PC-9 (cell line): Measurements from ENCODE around the gene KIAA1671. TPM values are rescaled to one million over a fixed set of nuclear protein-coding genes. Genes with fewer than 3 reads are reported as not detected.

Source experiments
- BruUV-seq: library from RNA; stranded (reverse); fragments of 400-500 nt; replicated peaks from 2 replicates; lab custom pipeline; 2021; lab: Mats Ljungman, UMichigan
- CTCF ChIA-PET: fragments of 300-600 bp; sonication (Branson Sonifier 250); formaldehyde crosslinking; loops from one replicate; lab custom pipeline; 2022; ENCODE audit warnings: antibody characterized with exemption; lab: Charles Lee
- POLR2A ChIA-PET: fragments of 300-600 bp; sonication (Branson Sonifier 250); formaldehyde crosslinking; loops from one replicate; lab custom pipeline; 2022; ENCODE audit warnings: antibody characterized with exemption; ENCODE audit not compliant: unreplicated experiment; lab: Charles Lee
- DNase-seq, 2 experiments: peaks; one replicate each; pipeline versions ENCODE4 v3.0.0 to v3.0.0-alpha.2; 2015 to 2022; ENCODE audit warnings: mixed read lengths in 1 of 2
- H2AFZ ChIP-seq: fragments of 200-600 bp; sonication (generic); 2 replicates; pipeline ENCODE4 v1.8.1; 2017; ENCODE audit warnings: antibody characterized with exemption
- H3F3A ChIP-seq: fragments of 200-600 bp; sonication (generic); 2 replicates; pipeline ENCODE4 v1.8.1; 2017; ENCODE audit warnings: antibody characterized with exemption, mild to moderate bottlenecking, low read depth; ENCODE audit not compliant: insufficient read depth
- H3K27ac ChIP-seq: fragments of 200-600 bp; sonication (generic); 2 replicates; pipeline ENCODE4 v1.6.1; 2016; ENCODE audit warnings: mixed run types
- H3K27me3 ChIP-seq: fragments of 200-600 bp; sonication (generic); 2 replicates; pipeline ENCODE4 v1.6.1; 2016; ENCODE audit warnings: low read depth, mixed run types; ENCODE audit not compliant: insufficient read depth
- H3K36me3 ChIP-seq: fragments of 200-600 bp; sonication (generic); 2 replicates; pipeline ENCODE4 v1.6.1; 2016; ENCODE audit warnings: low read depth, mixed run types
- H3K4me1 ChIP-seq: fragments of 200-600 bp; sonication (generic); replicated peaks from 2 replicates; pipeline ENCODE4 v1.6.1; 2016; ENCODE audit warnings: mixed run types; ENCODE audit not compliant: insufficient read depth
- H3K4me2 ChIP-seq: fragments of 200-600 bp; sonication (generic); 2 replicates; pipeline ENCODE4 v1.6.1; 2017; ENCODE audit warnings: mixed run types
- H3K4me3 ChIP-seq: fragments of 200-600 bp; sonication (generic); 2 replicates; pipeline ENCODE4 v1.6.1; 2016; ENCODE audit warnings: mixed run types
- H3K79me2 ChIP-seq: fragments of 200-600 bp; sonication (generic); 2 replicates; pipeline ENCODE4 v1.6.1; 2017; ENCODE audit warnings: low read depth, mixed run types
- H3K9me2 ChIP-seq: fragments of 200-600 bp; sonication (generic); 2 replicates; pipeline ENCODE4 v1.8.1; 2017; ENCODE audit warnings: mild to moderate bottlenecking; ENCODE audit not compliant: insufficient read depth
- H3K9me3 ChIP-seq: fragments of 200-600 bp; sonication (generic); 2 replicates; pipeline ENCODE4 v1.8.1; 2016; ENCODE audit warnings: low read depth; ENCODE audit not compliant: insufficient read depth
- H4K20me1 ChIP-seq: fragments of 200-600 bp; sonication (generic); 2 replicates; pipeline ENCODE4 v1.8.1; 2017; ENCODE audit not compliant: insufficient read depth
- EZH2 ChIP-seq: fragments of 200-600 bp; sonication (generic); IDR thresholded peaks from 2 replicates; pipeline ENCODE4 v1.8.0; 2017; ENCODE audit warnings: antibody characterized with exemption, low read depth
- intact Hi-C: fragments of 100-400 bp; cut with micrococcal nuclease; formaldehyde crosslinking; loops from one replicate; pipeline ENCODE4 v1.10.0; 2022; ENCODE audit not compliant: unreplicated experiment
- total RNA-seq: library from RNA; stranded (reverse); gene quantifications from 2 replicates; pipeline ENCODE4 v1.2.3, GENCODE V29; 2021
- TF ChIP-seq, protein P1 (sequence below): fragments of 200-600 bp; sonication (generic); conservative IDR thresholded peaks from 2 replicates; pipeline ENCODE4 v1.6.1; 2017; ENCODE audit warnings: mixed run types, antibody characterized with exemption, mild to moderate bottlenecking, moderate library complexity

KIAA1671 gene
- total RNA-seq, 1 experiment from 2014 or later, result 44.3 TPM

DNA sequence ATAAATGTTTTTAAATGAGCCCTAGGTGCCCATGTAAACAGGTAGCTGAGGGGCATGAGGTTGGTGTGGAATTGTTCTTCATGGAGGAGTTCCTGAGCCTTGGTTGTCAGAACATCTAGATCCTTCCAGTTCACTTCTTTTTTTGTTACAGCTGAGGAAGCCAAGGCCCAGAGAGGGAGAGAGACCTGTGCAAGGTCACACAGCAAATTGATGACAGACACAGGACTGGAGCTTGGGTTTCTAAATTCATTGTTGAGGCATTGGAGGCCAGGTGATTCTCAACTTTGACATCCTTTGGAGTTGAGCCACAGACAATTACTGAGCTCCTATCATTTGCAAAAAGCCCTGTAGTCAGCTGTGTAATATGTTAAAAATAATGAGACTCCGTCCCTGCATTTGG lies 174.0 kb downstream of the KIAA1671 start:
- TF ChIP-seq, protein P1, sequence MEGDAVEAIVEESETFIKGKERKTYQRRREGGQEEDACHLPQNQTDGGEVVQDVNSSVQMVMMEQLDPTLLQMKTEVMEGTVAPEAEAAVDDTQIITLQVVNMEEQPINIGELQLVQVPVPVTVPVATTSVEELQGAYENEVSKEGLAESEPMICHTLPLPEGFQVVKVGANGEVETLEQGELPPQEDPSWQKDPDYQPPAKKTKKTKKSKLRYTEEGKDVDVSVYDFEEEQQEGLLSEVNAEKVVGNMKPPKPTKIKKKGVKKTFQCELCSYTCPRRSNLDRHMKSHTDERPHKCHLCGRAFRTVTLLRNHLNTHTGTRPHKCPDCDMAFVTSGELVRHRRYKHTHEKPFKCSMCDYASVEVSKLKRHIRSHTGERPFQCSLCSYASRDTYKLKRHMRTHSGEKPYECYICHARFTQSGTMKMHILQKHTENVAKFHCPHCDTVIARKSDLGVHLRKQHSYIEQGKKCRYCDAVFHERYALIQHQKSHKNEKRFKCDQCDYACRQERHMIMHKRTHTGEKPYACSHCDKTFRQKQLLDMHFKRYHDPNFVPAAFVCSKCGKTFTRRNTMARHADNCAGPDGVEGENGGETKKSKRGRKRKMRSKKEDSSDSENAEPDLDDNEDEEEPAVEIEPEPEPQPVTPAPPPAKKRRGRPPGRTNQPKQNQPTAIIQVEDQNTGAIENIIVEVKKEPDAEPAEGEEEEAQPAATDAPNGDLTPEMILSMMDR, result no peak
- no peak for TF ChIP-seq EZH2
- H3K4me1 ChIP-seq, result peaks cover under 1% of the 10 kb centered on the region; the same call in 1 of the 2 replicates
- no peak for DNase-seq
- no peaks in the 10 kb centered on the region for H3F3A ChIP-seq
- BruUV-seq, result no TSS peak
- H3K27ac ChIP-seq, result no peak overlapping the region
- H4K20me1 ChIP-seq, result no peaks in the 10 kb centered on the region
- H3K27me3 ChIP-seq, result no peaks in the 10 kb centered on the region
- H3K4me2 ChIP-seq, result no peak overlapping the region
- no peaks in the 10 kb centered on the region; the same call in 1 of the 2 replicates for H3K36me3 ChIP-seq
- ChIA-PET CTCF (interaction anchor here (0.6 kb wide), 1 partner anchor 793 kb away, joined by 5 read pairs; no protein-coding TSS in a partner anchor), POLR2A (interaction anchor here (0.6 kb wide), 1 partner anchor 28 kb away, joined by 3 read pairs; no protein-coding TSS in a partner anchor)
- no peaks in the 10 kb centered on the region for H3K9me3 ChIP-seq
- no peak overlapping the region for H3K4me3 ChIP-seq
- no peak overlapping the region for H2AFZ ChIP-seq
- intact Hi-C loops, result no loop called here
- no peaks in the 10 kb centered on the region; the same call in 1 of the 2 replicates for H3K79me2 ChIP-seq
- no peaks in the 10 kb centered on the region for H3K9me2 ChIP-seq

DNA sequence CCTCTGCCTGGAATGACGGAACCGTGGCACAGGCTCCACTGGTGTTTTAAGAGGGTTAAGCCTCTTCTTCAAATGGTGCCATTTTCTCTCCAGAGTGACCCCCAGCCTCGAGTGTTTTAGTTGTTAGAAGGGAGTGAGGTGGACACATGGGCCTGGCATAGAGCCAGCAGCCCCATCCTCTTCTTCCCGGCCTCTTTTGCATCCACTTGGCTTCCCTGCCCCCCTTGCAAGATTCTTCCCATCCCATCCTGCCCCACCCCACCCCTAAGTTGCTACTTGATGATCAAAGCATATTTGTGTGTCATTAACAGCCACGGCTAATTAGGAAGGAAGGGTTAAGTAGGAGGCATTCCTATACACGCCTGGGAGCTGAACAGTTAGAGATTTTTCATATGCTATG lies 174.8 kb downstream of the KIAA1671 start:
- Histone ChIP-seq H3K4me1 (no peaks in the 10 kb centered on the region), H3K4me3 (no peak overlapping the region), H3K27me3 (no peaks in the 10 kb centered on the region), H4K20me1 (no peaks in the 10 kb centered on the region), H3K4me2 (no peak overlapping the region), H3F3A (no peaks in the 10 kb centered on the region), H3K9me3 (no peaks in the 10 kb centered on the region), H3K9me2 (no peaks in the 10 kb centered on the region), H3K27ac (no peak overlapping the region), H2AFZ (no peak overlapping the region), H3K79me2 (no peaks in the 10 kb centered on the region; the same call in 1 of the 2 replicates), H3K36me3 (no peaks in the 10 kb centered on the region; the same call in 1 of the 2 replicates)
- no peak for DNase-seq
- CTCF ChIA-PET, result no interaction called here
- TF ChIP-seq, protein P1, result no peak
- TF ChIP-seq EZH2, result no peak
- intact Hi-C loops, result no loop called here
- POLR2A ChIA-PET, result interaction anchor here (0.6 kb wide), 1 partner anchor 27 kb away, joined by 3 read pairs; no protein-coding TSS in a partner anchor
- BruUV-seq, result no TSS peak

DNA sequence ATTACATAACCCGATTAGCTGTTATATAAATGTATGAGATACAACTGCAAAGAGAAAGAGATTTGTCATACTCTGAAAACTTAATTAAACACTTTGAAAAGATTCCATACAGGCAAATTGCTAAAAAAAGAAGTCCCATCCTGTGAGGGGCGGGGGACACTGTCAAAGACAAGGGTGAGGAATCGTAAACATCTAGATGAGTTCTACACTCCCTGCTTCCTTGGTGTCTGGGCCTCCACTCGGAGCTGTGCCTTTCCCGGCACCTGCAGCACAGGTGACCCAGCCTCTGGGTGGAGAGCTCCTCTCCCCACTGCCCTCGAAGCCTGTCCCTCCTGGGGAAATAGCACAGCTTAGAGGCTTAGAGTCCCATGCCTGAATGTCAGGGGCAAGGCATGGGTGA lies 177.9 kb downstream of the KIAA1671 start:
- H2AFZ ChIP-seq, result no peak overlapping the region
- no peak overlapping the region for H3K27ac ChIP-seq
- H3K4me3 ChIP-seq, result no peak overlapping the region
- no peak for DNase-seq
- no peaks in the 10 kb centered on the region for H3K27me3 ChIP-seq
- CTCF ChIA-PET, result no interaction called here
- POLR2A ChIA-PET, result no interaction called here
- intact Hi-C loops, result no loop called here
- H3K79me2 ChIP-seq, result no peaks in the 10 kb centered on the region; the same call in none of the 2 replicates
- 0 out of 2 replicates have a peak, but pooled peaks cover 3% of the 10 kb centered on the region for H4K20me1 ChIP-seq
- BruUV-seq, result no TSS peak
- H3F3A ChIP-seq, result peaks cover 27% of the 10 kb centered on the region
- no peaks in the 10 kb centered on the region for H3K36me3 ChIP-seq
- no peak overlapping the region for H3K4me2 ChIP-seq
- no peaks in the 10 kb centered on the region for H3K9me2 ChIP-seq
- peaks cover 22% of the 10 kb centered on the region for H3K4me1 ChIP-seq
- H3K9me3 ChIP-seq, result no peaks in the 10 kb centered on the region
- TF ChIP-seq, protein P1, result no peak
- TF ChIP-seq EZH2, result no peak
